ENCODE measurements around the gene UBE2M. TPM values are rescaled to one million over a fixed set of nuclear protein-coding genes. Genes with fewer than 3 reads are reported as not detected.
A peak's percentile ranks its signal among the peaks of the same experiment; 100 is the strongest.

Gene UBE2M
- total RNA-seq, 1 experiment from 2014 or later: 239 TPM

DNA sequence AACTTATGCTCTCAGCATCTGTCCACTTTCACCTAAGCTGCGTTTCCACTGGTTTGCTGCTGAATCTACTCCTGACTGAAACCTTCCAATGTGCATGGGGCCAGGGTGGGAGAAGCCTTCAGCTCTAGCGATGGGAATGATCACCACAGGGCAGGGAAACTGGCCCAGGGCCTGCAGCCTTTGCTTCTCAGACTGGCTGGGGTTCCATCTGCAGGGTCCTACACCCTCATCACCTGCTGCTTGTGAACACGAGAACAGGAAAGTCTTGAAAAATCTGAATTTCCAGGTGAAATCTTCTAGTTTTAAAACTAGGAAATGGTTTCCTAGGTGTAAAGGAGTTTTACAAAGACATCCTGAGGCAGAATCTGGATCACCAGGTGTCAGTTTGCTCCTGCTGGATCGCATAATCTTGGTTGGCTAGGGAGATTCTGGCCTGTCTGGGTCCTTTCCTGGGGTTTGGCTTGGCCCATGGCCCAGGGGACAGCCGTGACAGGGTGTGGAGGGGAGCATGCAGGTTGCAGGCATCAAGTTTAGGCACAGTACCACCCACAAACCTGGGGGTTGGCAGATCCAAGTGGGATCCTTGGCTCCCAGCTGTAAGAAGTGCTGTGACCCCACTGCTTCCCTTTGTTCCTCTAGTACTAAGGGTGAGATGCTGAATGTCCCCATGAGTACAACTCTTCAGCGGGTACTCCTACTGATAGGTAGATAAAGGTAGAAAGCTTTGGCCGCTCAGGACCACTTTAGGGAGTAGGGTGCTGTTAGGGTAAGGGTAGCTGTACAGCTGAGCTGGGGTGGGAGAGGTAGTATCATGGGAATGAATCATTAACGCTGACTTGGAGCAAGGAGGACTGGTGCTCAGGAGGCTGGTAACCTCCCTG, 1.8 kb upstream of the UBE2M start:
- H3K36me3 ChIP-seq: peaks cover 23% of the 10 kb centered on the region
- no peaks in the 10 kb centered on the region for H3K27me3 ChIP-seq

GRCh38 chr19:58559275-58560006, 1.0 kb upstream of the UBE2M start:
- peaks cover 31% of the 10 kb centered on the region for H3K36me3 ChIP-seq
- no peaks in the 10 kb centered on the region for H3K9me3 ChIP-seq
- peak overlapping the region; percentile 86 for H3K4me3 ChIP-seq

More for the DNA sequence above, 1.8 kb upstream of the UBE2M start:
- no peaks in the 10 kb centered on the region for H3K9me3 ChIP-seq
- DNase-seq: no peak
- H3K4me3 ChIP-seq: peak overlapping the region; percentile 86

GRCh38 chr19:58558623-58559274, 338 bp upstream of the UBE2M start:
- Histone ChIP-seq H3K36me3 (peaks cover 36% of the 10 kb centered on the region), H3K27me3 (no peaks in the 10 kb centered on the region), H3K4me3 (peak overlapping the region; percentile 86), H3K9me3 (no peaks in the 10 kb centered on the region)
- peak; percentile 99 for DNase-seq

More at GRCh38 chr19:58559275-58560006, 1.0 kb upstream of the UBE2M start:
- no peaks in the 10 kb centered on the region for H3K27me3 ChIP-seq
- peak; percentile 98 for DNase-seq

DNA sequence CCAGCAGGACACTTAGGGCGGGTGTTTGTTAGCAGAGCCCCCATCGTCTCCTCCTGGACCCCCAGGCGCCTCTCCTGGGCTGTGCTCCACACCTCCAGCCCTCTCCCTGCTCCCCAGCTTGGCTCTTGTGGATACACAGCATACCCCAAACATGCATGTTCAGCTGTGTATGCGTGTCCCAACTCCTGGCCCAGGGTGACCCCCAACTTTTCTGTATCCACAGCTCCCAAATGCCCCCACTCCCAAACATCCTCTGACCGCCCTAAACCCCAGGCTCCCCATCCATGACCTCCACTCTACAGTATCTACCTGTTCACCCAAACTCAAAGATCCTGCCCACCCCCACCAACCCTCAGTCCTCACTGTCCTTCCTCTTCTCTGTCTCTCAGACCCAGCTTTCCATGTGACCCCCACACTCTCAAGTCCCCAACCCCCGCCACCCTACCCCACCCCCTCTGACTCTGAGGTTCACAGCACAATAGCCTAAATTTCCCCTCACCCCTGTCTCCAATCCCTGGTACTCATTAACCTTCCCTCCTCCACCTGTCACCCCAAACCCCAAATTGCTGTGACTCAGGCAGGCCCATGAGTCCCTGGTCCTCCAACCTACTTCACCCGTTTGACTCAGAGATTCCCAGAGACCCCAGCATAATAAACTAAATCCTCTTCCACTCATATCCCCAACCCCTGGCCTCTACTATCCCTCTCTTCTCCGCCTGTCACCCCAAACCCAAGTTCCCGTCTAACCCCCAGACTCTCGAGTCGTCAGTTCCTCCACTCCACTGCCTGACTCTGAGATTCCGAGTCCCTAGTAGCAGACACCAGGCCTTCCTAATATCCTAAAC, 968 bp downstream of the UBE2M start:
- Histone ChIP-seq H3K9me3 (no peaks in the 10 kb centered on the region), H3K4me3 (peak overlapping the region; percentile 89), H3K36me3 (peaks cover 49% of the 10 kb centered on the region), H3K27me3 (no peaks in the 10 kb centered on the region)
- no peak for DNase-seq

DNA sequence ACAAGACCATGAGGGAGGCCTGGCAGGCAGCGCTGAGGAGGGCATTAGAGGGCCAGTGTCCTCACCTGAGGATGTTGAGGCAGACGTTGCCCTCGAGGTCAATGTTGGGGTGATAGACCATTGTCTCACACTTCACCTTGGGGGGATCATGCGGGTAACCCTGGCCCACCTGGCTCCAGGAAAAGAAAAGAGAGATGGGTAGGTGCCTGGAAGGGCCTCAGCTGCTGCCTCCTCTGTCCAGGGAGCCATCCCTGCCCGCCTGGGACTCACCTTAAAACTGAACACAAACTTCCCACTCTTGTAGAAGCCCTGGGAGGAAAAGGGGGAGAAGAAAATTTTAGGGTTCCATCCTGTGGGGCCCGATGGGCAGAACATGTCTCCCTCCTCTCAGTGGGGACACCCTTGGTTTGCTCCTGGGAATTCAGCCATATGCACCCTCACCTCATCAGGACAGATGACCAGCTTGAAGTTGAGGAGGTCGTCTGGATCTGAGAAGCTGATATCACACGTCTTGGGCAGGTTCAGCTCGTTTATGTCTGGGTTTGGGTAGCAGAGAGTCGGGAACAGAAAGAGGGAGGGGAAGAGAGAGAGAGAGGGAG, 1.7 kb downstream of the UBE2M start:
- Histone ChIP-seq H3K36me3 (peaks cover 56% of the 10 kb centered on the region), H3K4me3 (peak overlapping the region; percentile 89), H3K9me3 (no peaks in the 10 kb centered on the region), H3K27me3 (no peaks in the 10 kb centered on the region)
- no peak for DNase-seq

GRCh38 chr19:58555920-58556621, 2.3 kb downstream of the UBE2M start:
- Histone ChIP-seq H3K9me3 (no peaks in the 10 kb centered on the region), H3K4me3 (no peak overlapping the region), H3K36me3 (peaks cover 63% of the 10 kb centered on the region), H3K27me3 (no peaks in the 10 kb centered on the region)
- no peak for DNase-seq

DNA sequence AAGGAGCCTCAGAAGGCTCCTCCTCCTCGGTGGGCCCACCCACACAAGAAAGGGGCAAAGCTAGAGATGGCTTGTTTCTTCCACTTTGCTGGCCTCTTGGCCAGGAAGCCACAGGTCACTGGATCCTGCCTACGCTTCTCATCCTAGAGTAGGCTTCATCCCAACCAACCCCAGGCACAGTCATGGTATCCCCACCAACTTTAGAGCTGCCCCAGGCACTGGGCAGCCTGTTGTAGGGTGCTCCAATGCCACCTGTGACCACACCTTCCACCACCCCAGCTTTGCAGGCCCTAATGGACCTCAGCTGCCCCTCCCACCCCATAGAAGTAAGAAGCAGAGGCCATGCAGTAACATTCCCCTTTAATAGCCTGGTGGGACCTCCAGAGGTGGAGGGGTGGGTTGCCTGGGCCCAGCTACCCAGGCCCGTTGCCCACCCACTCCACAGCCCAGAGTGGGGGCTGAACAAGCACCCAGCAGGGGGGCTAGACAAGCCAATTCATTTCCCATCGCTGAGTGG, 3.0 kb downstream of the UBE2M start:
- Histone ChIP-seq H3K9me3 (no peaks in the 10 kb centered on the region), H3K4me3 (peak overlapping the region; percentile 58), H3K36me3 (peaks cover 69% of the 10 kb centered on the region), H3K27me3 (no peaks in the 10 kb centered on the region)
- no peak for DNase-seq

DNA sequence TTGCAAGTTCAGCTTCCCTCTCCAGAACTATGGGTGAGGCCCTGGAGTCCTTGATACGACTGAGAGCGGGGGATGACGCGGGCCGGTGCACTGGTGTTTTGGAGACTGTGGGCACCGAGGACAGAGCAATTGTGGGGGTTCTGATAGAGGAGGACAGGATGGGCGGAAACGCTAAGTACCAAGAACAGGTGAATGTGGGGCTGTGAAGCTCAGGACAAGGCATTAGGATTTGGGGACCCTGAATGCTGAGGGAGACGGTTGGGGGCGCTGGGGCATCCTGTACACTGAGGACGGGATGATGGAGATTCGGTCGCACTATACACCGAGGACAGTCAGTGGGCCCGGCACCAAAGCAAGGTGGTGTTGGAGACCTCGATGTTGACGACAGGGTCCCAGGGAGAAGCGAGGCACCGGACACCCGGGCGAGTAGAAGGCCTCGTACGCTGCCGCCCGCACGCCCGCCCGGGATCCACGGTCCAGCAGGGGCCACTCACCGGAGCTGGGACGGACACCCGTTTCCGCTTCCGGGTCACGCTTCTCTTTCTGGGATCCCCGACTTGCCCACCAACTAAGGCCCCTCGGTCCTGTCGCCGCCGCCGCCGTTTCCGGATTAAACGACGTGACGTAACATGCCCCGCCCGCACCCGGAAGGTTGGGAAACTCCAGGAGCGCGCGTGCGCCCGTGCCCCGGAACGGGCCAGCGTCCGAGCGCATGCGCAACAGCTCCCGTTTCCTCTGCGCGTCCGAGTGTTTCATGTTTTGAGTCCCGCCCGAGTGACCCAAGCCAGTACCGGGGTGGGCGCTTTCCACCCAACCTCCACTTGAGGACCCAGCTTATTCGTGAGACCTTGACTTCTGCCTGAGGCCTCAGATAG, 3.7 kb downstream of the UBE2M start, which contains the start of gene CHMP2A:
Gene CHMP2A (minus strand): TSS at position 612 of the 875 bp plus-strand sequence. CDS start 893 bp downstream, outside the sequence.
- H3K9me3 ChIP-seq: no peaks in the 10 kb centered on the region
- no peaks in the 10 kb centered on the region for H3K27me3 ChIP-seq
- peak within 1 kb of the TSS; percentile 58 for H3K4me3 ChIP-seq
- DNase-seq: peak; percentile 93
- peaks cover 74% of the 10 kb centered on the region for H3K36me3 ChIP-seq

DNA sequence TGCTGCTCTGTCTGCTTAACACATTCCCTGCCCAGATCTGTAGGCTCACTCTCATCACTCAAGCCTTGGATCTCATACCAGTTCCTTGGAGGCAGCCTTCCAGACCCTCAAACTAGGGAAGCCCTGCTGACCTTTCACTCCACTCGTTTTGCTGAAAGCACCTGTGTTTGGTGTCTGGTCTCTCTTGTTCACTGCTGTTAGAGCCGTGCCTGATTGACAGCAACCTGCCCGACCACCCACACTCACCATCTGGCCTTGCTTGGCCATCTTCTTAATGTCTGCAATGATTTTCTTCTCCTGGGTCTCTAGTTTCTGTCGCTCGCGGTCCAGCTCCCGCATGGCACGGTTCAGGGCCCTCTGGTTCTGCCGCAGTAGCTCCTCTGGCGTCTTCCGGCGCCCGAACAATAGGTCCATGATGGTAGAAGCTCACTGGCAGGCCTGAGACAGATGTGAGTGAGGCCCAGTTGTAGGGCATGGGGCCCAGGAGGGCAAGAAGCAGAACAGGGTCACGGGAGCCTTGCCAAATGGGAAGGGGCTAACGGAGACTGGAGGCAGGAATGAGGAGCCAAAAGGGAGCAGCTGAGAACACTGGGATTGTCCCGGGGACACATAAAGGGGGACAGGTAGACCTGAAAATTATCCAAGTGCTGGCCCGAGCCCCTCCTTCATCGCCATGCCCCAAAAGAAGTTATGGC, 4.5 kb downstream of the UBE2M start:
- H3K27me3 ChIP-seq: no peaks in the 10 kb centered on the region
- no peak for DNase-seq
- H3K36me3 ChIP-seq: peaks cover 80% of the 10 kb centered on the region
- no peaks in the 10 kb centered on the region for H3K9me3 ChIP-seq
- peak overlapping the region; percentile 58 for H3K4me3 ChIP-seq

DNA sequence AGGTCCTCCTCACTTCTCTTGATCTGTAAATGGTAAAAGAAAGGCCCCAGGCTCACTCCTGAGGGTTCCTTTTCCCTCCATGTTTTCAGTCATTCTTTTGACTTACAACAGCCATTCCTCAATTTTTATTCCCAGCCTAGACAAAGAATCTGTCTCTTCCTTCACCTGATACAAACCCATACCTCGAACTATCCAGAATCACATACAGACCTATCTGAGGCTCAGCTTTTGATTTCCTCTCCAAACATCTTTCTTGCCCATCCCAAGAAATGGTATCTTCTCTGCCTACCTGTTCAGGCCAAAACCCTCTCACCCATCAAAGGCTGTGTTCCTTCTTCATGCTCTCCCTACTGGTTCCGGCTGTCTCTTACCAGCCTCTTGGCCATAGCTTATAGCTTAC, 5.8 kb downstream of the UBE2M start:
- H3K9me3 ChIP-seq: no peaks in the 10 kb centered on the region
- no peaks in the 10 kb centered on the region for H3K27me3 ChIP-seq
- peaks cover 93% of the 10 kb centered on the region for H3K36me3 ChIP-seq
- no peak overlapping the region for H3K4me3 ChIP-seq
- no peak for DNase-seq

- Histone ChIP-seq H3K4me3 (no peak overlapping the region), H3K9me3 (no peaks in the 10 kb centered on the region), H3K36me3 (peaks cover 95% of the 10 kb centered on the region), H3K27me3 (no peaks in the 10 kb centered on the region)
- DNase-seq: no peak
Measured at GRCh38 chr19:58551577-58552471, 6.6 kb downstream of the UBE2M start.

- H3K36me3 ChIP-seq: peaks cover 95% of the 10 kb centered on the region
- H3K9me3 ChIP-seq: no peaks in the 10 kb centered on the region
- no peaks in the 10 kb centered on the region for H3K27me3 ChIP-seq
- no peak overlapping the region for H3K4me3 ChIP-seq
- DNase-seq: no peak
Measured at GRCh38 chr19:58551123-58551497, 7.3 kb downstream of the UBE2M start.

Data from MG63 (cell line).